Liver (tissue), 9 donors: ENCODE results near the gene ITGB2. TPM values are rescaled to one million over a fixed set of nuclear protein-coding genes. Genes with fewer than 3 reads are reported as not detected.

Experiments
- DNase-seq: peaks from one replicate; pipeline ENCODE4 v3.0.0-alpha.2; 2017; ENCODE audit warnings: low spot score
- H3K27ac ChIP-seq, 2 donors: one replicate each; pipeline ENCODE4 v1.7.0; 2013; ENCODE audit warnings: inconsistent platforms in 2 of 2, low read length in 2 of 2, control low read depth in 1 of 2, low read depth in 1 of 2, mild to moderate bottlenecking in 1 of 2
- H3K27me3 ChIP-seq, 4 donors: one replicate each; pipeline versions ENCODE4 v1.6.1 to v1.7.0; 2013; ENCODE audit warnings: low read length in 3 of 4, inconsistent platforms in 1 of 4, mild to moderate bottlenecking in 1 of 4, moderate library complexity in 1 of 4; ENCODE audit not compliant: control insufficient read depth in 4 of 4, insufficient read depth in 4 of 4
- H3K36me3 ChIP-seq, 4 donors: one replicate each; pipeline versions ENCODE4 v1.6.1 to v1.7.0; 2013; ENCODE audit warnings: low read length in 3 of 4, mild to moderate bottlenecking in 3 of 4, low read depth in 1 of 4, moderate library complexity in 1 of 4; ENCODE audit not compliant: control insufficient read depth in 4 of 4, insufficient read depth in 3 of 4
- H3K4me1 ChIP-seq, 4 donors: one replicate each; pipeline versions ENCODE4 v1.6.1 to v1.7.0; 2013; ENCODE audit warnings: low read length in 3 of 4, mild to moderate bottlenecking in 3 of 4, moderate library complexity in 1 of 4; ENCODE audit not compliant: control insufficient read depth in 4 of 4, insufficient read depth in 4 of 4
- H3K4me3 ChIP-seq, 3 donors: one replicate each; pipeline versions ENCODE4 v1.6.1 to v1.7.0; 2013; ENCODE audit warnings: low read length in 3 of 3, control low read depth in 1 of 3, low read depth in 1 of 3, mild to moderate bottlenecking in 1 of 3
- H3K9ac ChIP-seq, 2 donors: one replicate each; pipeline ENCODE4 v1.7.0; 2013; ENCODE audit warnings: low read length in 2 of 2, mild to moderate bottlenecking in 2 of 2, moderate library complexity in 2 of 2, control low read depth in 1 of 2, low read depth in 1 of 2
- H3K9me3 ChIP-seq, 4 donors: one replicate each; pipeline versions ENCODE4 v1.6.1 to v1.7.0; 2013; ENCODE audit warnings: low read length in 3 of 4; ENCODE audit not compliant: control insufficient read depth in 4 of 4
- EGR1 ChIP-seq, 2 donors: IDR thresholded peaks; 2 replicates each; pipeline ENCODE4 v1.6.1; 2016 to 2018; ENCODE audit warnings: antibody characterized with exemption in 2 of 2, low read depth in 2 of 2
- FOXA1 ChIP-seq: IDR thresholded peaks from 2 replicates; pipeline ENCODE4 v1.6.1; 2016; ENCODE audit warnings: antibody characterized with exemption
- FOXA2 ChIP-seq: IDR thresholded peaks from 2 replicates; pipeline ENCODE4 v1.6.1; 2016; ENCODE audit warnings: antibody characterized with exemption
- HNF4A ChIP-seq, 2 donors: conservative IDR thresholded peaks; 2 replicates each; pipeline ENCODE4 v1.6.1; 2016; ENCODE audit warnings: antibody characterized with exemption in 2 of 2, mild to moderate bottlenecking in 2 of 2
- HNF4G ChIP-seq: IDR thresholded peaks from 2 replicates; pipeline ENCODE4 v1.6.1; 2016; ENCODE audit warnings: antibody characterized with exemption
- JUND ChIP-seq, 2 donors: IDR thresholded peaks; 2 replicates each; pipeline ENCODE4 v1.6.1; 2016; ENCODE audit warnings: antibody characterized with exemption in 2 of 2
- NR2F2 ChIP-seq: IDR thresholded peaks from 2 replicates; pipeline ENCODE4 v1.6.1; 2016; ENCODE audit warnings: antibody characterized with exemption
- RXRA ChIP-seq, 2 donors: IDR thresholded peaks; 2 replicates each; pipeline ENCODE4 v1.6.1; 2017 to 2018; ENCODE audit warnings: antibody characterized with exemption in 2 of 2, mild to moderate bottlenecking in 1 of 2
- SP1 ChIP-seq: IDR thresholded peaks from 2 replicates; pipeline ENCODE4 v1.6.1; 2018; ENCODE audit warnings: antibody characterized with exemption, mild to moderate bottlenecking
- TAF1 ChIP-seq: conservative IDR thresholded peaks from 2 replicates; pipeline ENCODE4 v1.6.1; 2016; ENCODE audit warnings: antibody characterized with exemption, mild to moderate bottlenecking
- YY1 ChIP-seq: IDR thresholded peaks from 2 replicates; pipeline ENCODE4 v1.6.1; 2016; ENCODE audit warnings: antibody characterized with exemption, mild to moderate bottlenecking
- WGBS: extraction: QIAGEN DNeasy Blood & Tissue Kit; methylation state at CpG from one replicate; pipeline ENCODE4 v1.1.7; 2013; 5-methylcytosine and 5-hydroxymethylcytosine counted together
- polyA plus RNA-seq, 2 donors: library from polyadenylated mRNA; stranded (reverse) in 1 of 2; unstranded in 1 of 2; fragments of 200-250 nt in 1 of 2; fragments of >200 nt in 1 of 2; fragmentation: Nextera tagmentation in 1 of 2; extraction: Ambion mirVana in 1 of 2; gene quantifications; one replicate each; pipeline versions ENCODE4 v1.2.1 to v1.2.3, GENCODE V29; 2013 to 2015
- total RNA-seq, 2 donors: library from RNA; depleted of rRNA; stranded (reverse); fragments of >200 nt; gene quantifications; one replicate each; pipeline ENCODE4 v1.2.3, GENCODE V29; 2014
- TF ChIP-seq, protein P1 (sequence below): IDR thresholded peaks from 2 replicates; pipeline ENCODE4 v1.6.1; 2016; ENCODE audit warnings: antibody characterized with exemption
- TF ChIP-seq, protein P2 (sequence below): IDR thresholded peaks from 2 replicates; pipeline ENCODE4 v1.6.1; 2016; ENCODE audit warnings: antibody characterized with exemption
- TF ChIP-seq, protein P3 (sequence below): IDR thresholded peaks from 2 replicates; pipeline ENCODE4 v1.6.1; 2016; ENCODE audit warnings: antibody characterized with exemption, mild to moderate bottlenecking
- TF ChIP-seq, protein P4 (sequence below): fragments of 150-350 bp; IDR thresholded peaks from 2 replicates; pipeline ENCODE4 v1.5.1; 2017; ENCODE audit warnings: improper control_type of control experiment, low read depth, low read length; ENCODE audit not compliant: missing input control
- donor health status: healthy.
- donor health status: healthy.
- donor health status: healthy.
- donor health status: healthy.
- donor health status: healthy.

The ITGB2 gene
- total and polyA plus RNA-seq, 4 donors: 9.6 to 50.6 (median 28.7) TPM

DNA sequence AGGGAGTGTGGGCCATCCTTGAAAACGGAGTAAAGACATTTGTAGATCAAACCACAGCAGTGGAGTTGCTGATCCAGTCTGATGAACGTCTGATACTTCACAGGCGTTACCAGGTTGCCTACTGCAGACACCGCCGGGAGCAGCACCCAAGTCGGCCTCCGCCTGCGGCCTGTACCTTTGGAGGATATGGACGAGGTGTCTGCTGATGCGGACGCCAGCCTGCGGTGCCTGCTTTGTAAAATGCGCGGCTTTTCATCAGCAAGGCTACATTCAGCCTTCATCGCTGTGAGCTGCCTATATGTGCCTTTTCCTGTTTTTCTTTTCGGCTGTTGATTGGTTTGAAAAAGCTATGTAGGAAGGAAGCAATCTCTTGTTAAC is 35.1 kb upstream of the ITGB2 start:
- Histone ChIP-seq H3K4me3 (no peak overlapping the region), H3K4me1 (peaks cover 5 to 20% (median 15%) of the 10 kb centered on the region in 4 donors), H3K36me3 (peaks cover 4 to 22% (median 5%) of the 10 kb centered on the region in 4 donors), H3K27ac (no peak overlapping the region), H3K9me3 (no peaks in the 10 kb centered on the region), H3K27me3 (no peaks in the 10 kb centered on the region), H3K9ac (no peak overlapping the region)
- 84% methylated on average over 16 of the region's 16 CpGs for WGBS
- TF ChIP-seq, protein P1, sequence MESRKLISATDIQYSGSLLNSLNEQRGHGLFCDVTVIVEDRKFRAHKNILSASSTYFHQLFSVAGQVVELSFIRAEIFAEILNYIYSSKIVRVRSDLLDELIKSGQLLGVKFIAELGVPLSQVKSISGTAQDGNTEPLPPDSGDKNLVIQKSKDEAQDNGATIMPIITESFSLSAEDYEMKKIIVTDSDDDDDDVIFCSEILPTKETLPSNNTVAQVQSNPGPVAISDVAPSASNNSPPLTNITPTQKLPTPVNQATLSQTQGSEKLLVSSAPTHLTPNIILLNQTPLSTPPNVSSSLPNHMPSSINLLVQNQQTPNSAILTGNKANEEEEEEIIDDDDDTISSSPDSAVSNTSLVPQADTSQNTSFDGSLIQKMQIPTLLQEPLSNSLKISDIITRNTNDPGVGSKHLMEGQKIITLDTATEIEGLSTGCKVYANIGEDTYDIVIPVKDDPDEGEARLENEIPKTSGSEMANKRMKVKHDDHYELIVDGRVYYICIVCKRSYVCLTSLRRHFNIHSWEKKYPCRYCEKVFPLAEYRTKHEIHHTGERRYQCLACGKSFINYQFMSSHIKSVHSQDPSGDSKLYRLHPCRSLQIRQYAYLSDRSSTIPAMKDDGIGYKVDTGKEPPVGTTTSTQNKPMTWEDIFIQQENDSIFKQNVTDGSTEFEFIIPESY: no peak
- TF ChIP-seq TAF1 (no peak), JUND (IDR thresholded peaks at IDR 0.05) (no peak), RXRA (IDR thresholded peaks at IDR 0.05) (no peak), HNF4G (no peak), YY1 (no peak), FOXA1 (no peak), EGR1 (IDR thresholded peaks at IDR 0.05; ENCODE audit: low read depth in 2 of 2) (no peak), FOXA2 (no peak)
- TF ChIP-seq, protein P2, sequence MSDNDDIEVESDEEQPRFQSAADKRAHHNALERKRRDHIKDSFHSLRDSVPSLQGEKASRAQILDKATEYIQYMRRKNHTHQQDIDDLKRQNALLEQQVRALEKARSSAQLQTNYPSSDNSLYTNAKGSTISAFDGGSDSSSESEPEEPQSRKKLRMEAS: no peak
- DNase-seq: no peak

DNA sequence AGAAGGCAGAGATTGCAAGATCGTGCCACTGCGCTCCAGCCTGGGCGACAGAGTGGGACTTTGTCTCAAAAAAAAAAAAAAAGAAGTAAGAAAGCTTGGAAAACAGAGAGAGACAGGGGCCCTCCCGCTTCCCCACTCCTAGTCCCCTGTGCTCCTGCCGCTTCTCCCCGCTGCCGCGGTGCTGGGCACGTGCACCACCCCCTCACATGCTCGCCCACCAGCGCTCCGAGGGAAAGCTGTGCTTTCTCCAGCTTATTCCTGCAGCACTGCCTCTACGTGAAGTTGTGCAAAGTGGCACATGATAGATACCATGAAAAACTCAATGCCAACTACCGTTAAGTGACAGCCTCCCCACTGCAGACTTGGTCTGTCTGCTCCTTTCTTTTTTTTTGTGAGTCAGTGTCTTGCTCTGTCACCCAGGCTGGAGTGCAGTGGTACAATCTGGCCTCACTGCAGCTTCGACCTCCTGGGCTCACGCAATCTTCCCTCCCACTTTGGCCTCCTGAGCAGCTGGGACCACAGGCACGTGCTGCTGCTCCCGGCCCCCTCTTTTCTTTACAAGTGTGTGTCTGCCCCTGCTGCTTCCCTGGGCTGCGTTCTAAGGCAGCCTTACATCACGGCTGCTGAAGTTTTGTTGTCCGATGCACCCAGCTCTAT is 34.6 kb upstream of the ITGB2 start:
- TF ChIP-seq SP1 (no peak), TAF1 (no peak), RXRA (IDR thresholded peaks at IDR 0.05) (no peak), HNF4A (conservative IDR thresholded peaks at IDR 0.05) (no peak), JUND (IDR thresholded peaks at IDR 0.05) (no peak), NR2F2 (no peak), HNF4G (no peak), FOXA1 (no peak)
- TF ChIP-seq, protein P3, sequence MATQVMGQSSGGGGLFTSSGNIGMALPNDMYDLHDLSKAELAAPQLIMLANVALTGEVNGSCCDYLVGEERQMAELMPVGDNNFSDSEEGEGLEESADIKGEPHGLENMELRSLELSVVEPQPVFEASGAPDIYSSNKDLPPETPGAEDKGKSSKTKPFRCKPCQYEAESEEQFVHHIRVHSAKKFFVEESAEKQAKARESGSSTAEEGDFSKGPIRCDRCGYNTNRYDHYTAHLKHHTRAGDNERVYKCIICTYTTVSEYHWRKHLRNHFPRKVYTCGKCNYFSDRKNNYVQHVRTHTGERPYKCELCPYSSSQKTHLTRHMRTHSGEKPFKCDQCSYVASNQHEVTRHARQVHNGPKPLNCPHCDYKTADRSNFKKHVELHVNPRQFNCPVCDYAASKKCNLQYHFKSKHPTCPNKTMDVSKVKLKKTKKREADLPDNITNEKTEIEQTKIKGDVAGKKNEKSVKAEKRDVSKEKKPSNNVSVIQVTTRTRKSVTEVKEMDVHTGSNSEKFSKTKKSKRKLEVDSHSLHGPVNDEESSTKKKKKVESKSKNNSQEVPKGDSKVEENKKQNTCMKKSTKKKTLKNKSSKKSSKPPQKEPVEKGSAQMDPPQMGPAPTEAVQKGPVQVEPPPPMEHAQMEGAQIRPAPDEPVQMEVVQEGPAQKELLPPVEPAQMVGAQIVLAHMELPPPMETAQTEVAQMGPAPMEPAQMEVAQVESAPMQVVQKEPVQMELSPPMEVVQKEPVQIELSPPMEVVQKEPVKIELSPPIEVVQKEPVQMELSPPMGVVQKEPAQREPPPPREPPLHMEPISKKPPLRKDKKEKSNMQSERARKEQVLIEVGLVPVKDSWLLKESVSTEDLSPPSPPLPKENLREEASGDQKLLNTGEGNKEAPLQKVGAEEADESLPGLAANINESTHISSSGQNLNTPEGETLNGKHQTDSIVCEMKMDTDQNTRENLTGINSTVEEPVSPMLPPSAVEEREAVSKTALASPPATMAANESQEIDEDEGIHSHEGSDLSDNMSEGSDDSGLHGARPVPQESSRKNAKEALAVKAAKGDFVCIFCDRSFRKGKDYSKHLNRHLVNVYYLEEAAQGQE: no peak
- TF ChIP-seq, protein P4, sequence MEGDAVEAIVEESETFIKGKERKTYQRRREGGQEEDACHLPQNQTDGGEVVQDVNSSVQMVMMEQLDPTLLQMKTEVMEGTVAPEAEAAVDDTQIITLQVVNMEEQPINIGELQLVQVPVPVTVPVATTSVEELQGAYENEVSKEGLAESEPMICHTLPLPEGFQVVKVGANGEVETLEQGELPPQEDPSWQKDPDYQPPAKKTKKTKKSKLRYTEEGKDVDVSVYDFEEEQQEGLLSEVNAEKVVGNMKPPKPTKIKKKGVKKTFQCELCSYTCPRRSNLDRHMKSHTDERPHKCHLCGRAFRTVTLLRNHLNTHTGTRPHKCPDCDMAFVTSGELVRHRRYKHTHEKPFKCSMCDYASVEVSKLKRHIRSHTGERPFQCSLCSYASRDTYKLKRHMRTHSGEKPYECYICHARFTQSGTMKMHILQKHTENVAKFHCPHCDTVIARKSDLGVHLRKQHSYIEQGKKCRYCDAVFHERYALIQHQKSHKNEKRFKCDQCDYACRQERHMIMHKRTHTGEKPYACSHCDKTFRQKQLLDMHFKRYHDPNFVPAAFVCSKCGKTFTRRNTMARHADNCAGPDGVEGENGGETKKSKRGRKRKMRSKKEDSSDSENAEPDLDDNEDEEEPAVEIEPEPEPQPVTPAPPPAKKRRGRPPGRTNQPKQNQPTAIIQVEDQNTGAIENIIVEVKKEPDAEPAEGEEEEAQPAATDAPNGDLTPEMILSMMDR: no peak
- peaks cover 5 to 20% (median 15%) of the 10 kb centered on the region in 4 donors for H3K4me1 ChIP-seq
- H3K27ac ChIP-seq: no peak overlapping the region
- H3K9ac ChIP-seq: no peak overlapping the region
- no peaks in the 10 kb centered on the region for H3K27me3 ChIP-seq
- H3K9me3 ChIP-seq: no peaks in the 10 kb centered on the region
- H3K36me3 ChIP-seq: peaks cover 2 to 19% (median 4%) of the 10 kb centered on the region in 4 donors
- WGBS: 95% methylated on average over 21 of the region's 21 CpGs
- H3K4me3 ChIP-seq: no peak overlapping the region
- DNase-seq: no peak
